Measurements from ENCODE around the gene CHRNA1. TPM values are rescaled to one million over a fixed set of nuclear protein-coding genes. Genes with fewer than 3 reads are reported as not detected.
"Not testable (repeated sequence)": the region's sequence is repeated elsewhere in the genome, so short reads cannot be mapped to it uniquely, and the experiment has no call there.

CHRNA1 gene
- polyA plus RNA-seq, 1 experiment = not detected

DNA sequence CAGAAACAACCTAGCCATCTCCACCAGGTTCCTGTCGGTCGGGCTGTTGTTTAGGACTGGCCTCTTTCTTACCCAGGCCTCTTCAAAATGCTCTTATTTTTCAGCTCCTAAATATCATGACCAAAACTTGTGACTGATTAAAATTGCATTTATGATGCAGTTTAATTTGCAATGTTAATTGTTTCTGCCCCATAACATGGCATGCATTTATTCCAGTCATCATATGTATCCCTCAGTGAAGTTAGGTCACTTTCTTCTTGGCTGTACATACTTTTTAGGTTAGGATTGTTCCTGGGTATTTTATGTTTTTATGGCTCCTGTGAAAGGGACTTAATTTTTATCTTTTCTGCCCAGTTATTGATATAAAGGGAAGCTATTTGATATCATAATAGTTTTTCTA, 50.6 kb downstream of the CHRNA1 start:
- TF ChIP-seq CTCF (IDR thresholded peaks at IDR 0.05; ENCODE audit: insufficient read depth, low read depth, low read length) = no peak
- POLR2A ChIA-PET = no interaction called here
- no peak for DNase-seq (ENCODE audit: low read depth)
- Histone ChIP-seq H3K27me3 (ENCODE audit: control insufficient read depth, insufficient read depth, low read length) (peaks cover 2% of the 10 kb centered on the region; the same call in 1 of the 2 replicates), H3K4me3 (ENCODE audit: low read depth, low read length) (no peak overlapping the region), H3K36me3 (ENCODE audit: control insufficient read depth, insufficient read depth, low read length) (no peaks in the 10 kb centered on the region)
- CTCF ChIA-PET = interaction anchor here (2.0 kb wide), 1 partner anchor 18 kb away, joined by 6 read pairs; no protein-coding TSS in a partner anchor

- H3K36me3 ChIP-seq (ENCODE audit: control insufficient read depth, insufficient read depth, low read length) = no peaks in the 10 kb centered on the region
- no peak for DNase-seq (ENCODE audit: low read depth)
- H3K27me3 ChIP-seq (ENCODE audit: control insufficient read depth, insufficient read depth, low read length) = no peaks in the 10 kb centered on the region; the same call in 1 of the 2 replicates
- no peak overlapping the region for H3K4me3 ChIP-seq (ENCODE audit: low read depth, low read length)
- ChIA-PET POLR2A (no interaction called here), CTCF (interaction anchor here (1.1 to 1.9 kb wide), 2 partner anchors 9 to 11 kb away, joined by 4 to 6 read pairs; no protein-coding TSS in a partner anchor)
- no peak for TF ChIP-seq CTCF (IDR thresholded peaks at IDR 0.05; ENCODE audit: insufficient read depth, low read depth, low read length)
Measured at GRCh38 chr2:174711206-174711605, 53.1 kb downstream of the CHRNA1 start.

GRCh38 chr2:174709416-174710004, 54.8 kb downstream of the CHRNA1 start:
- DNase-seq (ENCODE audit: low read depth); H3K27me3 ChIP-seq (ENCODE audit: control insufficient read depth, insufficient read depth, low read length); POLR2A ChIA-PET; H3K4me3 ChIP-seq (ENCODE audit: low read depth, low read length); H3K36me3 ChIP-seq (ENCODE audit: control insufficient read depth, insufficient read depth, low read length): not testable (repeated sequence)
- CTCF ChIA-PET = interaction anchor here (1.1 to 1.7 kb wide), 5 partner anchors 10 to 573 kb away, joined by 3 to 7 read pairs (median 4); no protein-coding TSS in a partner anchor

GRCh38 chr2:174708713-174709112, 55.6 kb downstream of the CHRNA1 start:
- H3K36me3 ChIP-seq (ENCODE audit: control insufficient read depth, insufficient read depth, low read length) = no peaks in the 10 kb centered on the region
- ChIA-PET CTCF (interaction anchor here (1.1 to 1.7 kb wide), 5 partner anchors 9 to 574 kb away, joined by 3 to 7 read pairs (median 4); no protein-coding TSS in a partner anchor), POLR2A (no interaction called here)
- no peak for TF ChIP-seq CTCF (IDR thresholded peaks at IDR 0.05; ENCODE audit: insufficient read depth, low read depth, low read length)
- DNase-seq (ENCODE audit: low read depth) = no peak
- peaks cover 1% of the 10 kb centered on the region; the same call in 1 of the 2 replicates for H3K27me3 ChIP-seq (ENCODE audit: control insufficient read depth, insufficient read depth, low read length)
- no peak overlapping the region for H3K4me3 ChIP-seq (ENCODE audit: low read depth, low read length)

- Histone ChIP-seq H3K36me3 (ENCODE audit: control insufficient read depth, insufficient read depth, low read length) (no peaks in the 10 kb centered on the region), H3K4me3 (ENCODE audit: low read depth, low read length) (no peak overlapping the region), H3K27me3 (ENCODE audit: control insufficient read depth, insufficient read depth, low read length) (peaks cover 1% of the 10 kb centered on the region; the same call in 1 of the 2 replicates)
- no peak for TF ChIP-seq CTCF (IDR thresholded peaks at IDR 0.05; ENCODE audit: insufficient read depth, low read depth, low read length)
- ChIA-PET POLR2A (no interaction called here), CTCF (no interaction called here)
- DNase-seq (ENCODE audit: low read depth) = no peak
Measured at GRCh38 chr2:174705321-174705720, 59.0 kb downstream of the CHRNA1 start.
